ENCODE results near the gene CDH4.

CDH4 gene

DNA sequence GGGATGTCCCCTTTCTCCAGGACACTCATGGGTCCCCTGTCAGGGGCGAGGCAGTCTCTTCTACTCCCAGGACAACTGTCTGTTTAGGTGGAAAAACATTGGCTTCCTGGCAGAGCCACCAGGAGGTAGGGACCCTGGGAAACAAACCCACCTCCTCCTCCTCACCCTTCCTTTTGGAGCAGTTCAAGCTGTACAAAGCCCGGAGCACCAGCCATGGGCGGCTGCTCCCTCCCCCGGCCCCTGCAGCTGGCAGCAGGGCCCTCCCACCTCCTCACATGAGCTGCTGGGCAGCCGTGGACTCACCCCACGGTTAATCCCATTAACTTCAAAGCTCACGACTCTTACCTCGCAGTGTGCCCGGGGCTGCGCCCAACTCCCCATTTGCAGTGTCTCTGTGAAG lies 48.6 kb downstream of the CDH4 start:
- TF ChIP-seq, protein P1, sequence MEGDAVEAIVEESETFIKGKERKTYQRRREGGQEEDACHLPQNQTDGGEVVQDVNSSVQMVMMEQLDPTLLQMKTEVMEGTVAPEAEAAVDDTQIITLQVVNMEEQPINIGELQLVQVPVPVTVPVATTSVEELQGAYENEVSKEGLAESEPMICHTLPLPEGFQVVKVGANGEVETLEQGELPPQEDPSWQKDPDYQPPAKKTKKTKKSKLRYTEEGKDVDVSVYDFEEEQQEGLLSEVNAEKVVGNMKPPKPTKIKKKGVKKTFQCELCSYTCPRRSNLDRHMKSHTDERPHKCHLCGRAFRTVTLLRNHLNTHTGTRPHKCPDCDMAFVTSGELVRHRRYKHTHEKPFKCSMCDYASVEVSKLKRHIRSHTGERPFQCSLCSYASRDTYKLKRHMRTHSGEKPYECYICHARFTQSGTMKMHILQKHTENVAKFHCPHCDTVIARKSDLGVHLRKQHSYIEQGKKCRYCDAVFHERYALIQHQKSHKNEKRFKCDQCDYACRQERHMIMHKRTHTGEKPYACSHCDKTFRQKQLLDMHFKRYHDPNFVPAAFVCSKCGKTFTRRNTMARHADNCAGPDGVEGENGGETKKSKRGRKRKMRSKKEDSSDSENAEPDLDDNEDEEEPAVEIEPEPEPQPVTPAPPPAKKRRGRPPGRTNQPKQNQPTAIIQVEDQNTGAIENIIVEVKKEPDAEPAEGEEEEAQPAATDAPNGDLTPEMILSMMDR (IDR thresholded peaks at IDR 0.05; ENCODE audit: extremely low read depth, missing control alignments) = no peak
- DNase-seq (ENCODE audit: low spot score) = no peak

- DNase-seq (ENCODE audit: low spot score) = no peak
- TF ChIP-seq, protein P1 (IDR thresholded peaks at IDR 0.05; ENCODE audit: extremely low read depth, missing control alignments) = no peak
These were observed 49.9 kb downstream of the CDH4 start for GRCh38 chr20:61301711-61302525.

DNA sequence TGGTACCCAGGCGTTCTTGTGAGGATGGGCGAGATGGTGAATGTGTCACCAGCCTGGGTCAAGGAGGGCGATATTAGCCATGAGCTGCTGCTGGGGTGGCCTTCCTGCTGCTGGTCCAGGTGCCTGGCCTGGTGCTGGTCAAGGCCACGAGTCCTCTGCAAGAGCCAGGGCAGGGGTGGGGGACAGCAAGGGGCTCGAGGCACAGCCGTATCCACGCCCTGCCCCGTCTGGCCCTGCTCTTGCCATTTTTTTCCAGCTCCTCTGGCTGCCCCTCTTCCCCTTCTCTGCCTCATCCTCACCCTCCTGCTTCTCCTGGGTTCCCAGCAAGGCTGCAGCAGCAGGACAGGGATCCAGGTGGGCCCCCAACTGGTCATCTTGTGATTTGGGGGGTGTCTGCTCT lies 51.2 kb downstream of the CDH4 start:
- no peak for DNase-seq (ENCODE audit: low spot score)
- TF ChIP-seq, protein P1 (IDR thresholded peaks at IDR 0.05; ENCODE audit: extremely low read depth, missing control alignments) = no peak

DNA sequence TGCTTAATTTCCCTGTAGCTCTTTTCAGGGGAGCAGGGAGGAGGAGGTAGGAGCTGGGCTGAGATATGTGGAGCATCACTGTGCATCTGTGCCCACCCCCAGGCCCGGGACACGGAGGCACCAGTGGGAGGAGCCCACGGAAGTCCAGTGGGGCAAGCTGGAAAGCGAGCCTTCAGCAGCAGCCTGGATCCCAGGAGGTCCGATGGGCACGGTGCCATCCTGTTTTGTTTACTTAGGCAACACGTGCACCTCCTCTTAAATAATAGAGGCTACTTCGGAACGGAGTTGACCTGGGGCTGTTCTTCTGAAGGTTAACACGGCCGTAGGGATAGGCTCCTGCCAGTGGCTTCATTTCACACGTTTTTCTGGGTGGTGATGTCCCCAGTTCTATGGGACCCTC lies 51.6 kb downstream of the CDH4 start:
- TF ChIP-seq, protein P1 (IDR thresholded peaks at IDR 0.05; ENCODE audit: extremely low read depth, missing control alignments) = no peak
- DNase-seq (ENCODE audit: low spot score) = no peak

- DNase-seq (ENCODE audit: low spot score) = no peak
These were observed 52.7 kb downstream of the CDH4 start for GRCh38 chr20:61304750-61305149.

GRCh38 chr20:61306937-61307475 lies 54.9 kb downstream of the CDH4 start:
- TF ChIP-seq, protein P1 (IDR thresholded peaks at IDR 0.05; ENCODE audit: extremely low read depth, missing control alignments) = no peak
- DNase-seq (ENCODE audit: low spot score) = no peak

More at GRCh38 chr20:61304750-61305149, 52.7 kb downstream of the CDH4 start:
- TF ChIP-seq, protein P1 (IDR thresholded peaks at IDR 0.05; ENCODE audit: extremely low read depth, missing control alignments) = no peak

GRCh38 chr20:61307686-61308476 lies 55.8 kb downstream of the CDH4 start:
- DNase-seq (ENCODE audit: low spot score) = no peak
- TF ChIP-seq, protein P1 (IDR thresholded peaks at IDR 0.05; ENCODE audit: extremely low read depth, missing control alignments) = no peak

All from GM20000 (cell line).